ENCODE data around the gene MOGAT1.
A peak's percentile ranks its signal among the peaks of the same experiment; 100 is the strongest.

MOGAT1 gene

DNA sequence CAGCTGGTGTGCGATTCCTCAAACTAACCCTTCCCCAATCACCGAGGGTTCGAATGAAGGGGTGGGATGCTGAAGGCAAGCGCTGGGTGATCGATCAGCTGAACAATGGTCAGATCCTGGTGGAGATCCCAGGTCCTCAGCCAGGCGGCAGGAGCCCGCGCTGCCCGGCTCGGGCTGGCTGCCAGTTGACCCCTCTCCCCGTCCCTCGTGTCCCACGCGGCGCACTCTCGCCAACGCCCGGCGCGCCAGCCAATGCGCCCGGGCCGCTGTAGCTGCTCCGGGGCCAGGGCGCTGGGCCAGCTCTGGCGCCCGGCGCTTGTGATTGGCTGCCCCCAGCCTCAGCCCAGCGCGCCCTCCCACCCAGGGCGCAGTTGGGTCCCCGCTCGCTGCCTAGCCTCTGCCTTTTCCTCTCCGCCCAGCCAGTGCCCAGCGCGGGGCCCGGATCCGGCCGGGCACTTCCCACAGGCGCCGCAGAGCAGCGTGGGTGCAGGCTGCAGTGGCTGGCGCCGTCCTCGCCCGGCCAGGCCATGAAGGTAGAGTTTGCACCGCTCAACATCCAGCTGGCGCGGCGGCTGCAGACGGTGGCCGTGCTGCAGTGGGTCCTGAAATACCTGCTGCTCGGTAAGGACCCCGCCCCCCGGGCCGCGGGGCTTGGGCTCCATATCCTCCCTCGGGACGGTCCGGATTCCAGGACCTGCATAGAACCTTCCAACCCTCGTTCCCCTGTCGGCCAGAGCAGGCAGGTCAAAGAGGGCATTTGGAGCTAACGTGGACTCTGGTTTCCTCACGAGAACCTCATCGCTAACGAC, at the start of gene MOGAT1:
Gene MOGAT1, plus strand, starts transcription at position 400 of the 809 bp plus-strand sequence. Its CDS starts 128 bp downstream, at position 528.
- no peak for DNase-seq (ENCODE audit: low read depth in 1 of 2, low spot score in 1 of 2)

- no peak for DNase-seq (ENCODE audit: low read depth in 1 of 2, low spot score in 1 of 2)
These were observed 49.6 kb upstream of the MOGAT1 start for GRCh38 chr2:222621893-222622292.

GRCh38 chr2:222622910-222623309, 48.5 kb upstream of the MOGAT1 start:
- DNase-seq (ENCODE audit: low read depth in 1 of 2, low spot score in 1 of 2) = no peak

DNA sequence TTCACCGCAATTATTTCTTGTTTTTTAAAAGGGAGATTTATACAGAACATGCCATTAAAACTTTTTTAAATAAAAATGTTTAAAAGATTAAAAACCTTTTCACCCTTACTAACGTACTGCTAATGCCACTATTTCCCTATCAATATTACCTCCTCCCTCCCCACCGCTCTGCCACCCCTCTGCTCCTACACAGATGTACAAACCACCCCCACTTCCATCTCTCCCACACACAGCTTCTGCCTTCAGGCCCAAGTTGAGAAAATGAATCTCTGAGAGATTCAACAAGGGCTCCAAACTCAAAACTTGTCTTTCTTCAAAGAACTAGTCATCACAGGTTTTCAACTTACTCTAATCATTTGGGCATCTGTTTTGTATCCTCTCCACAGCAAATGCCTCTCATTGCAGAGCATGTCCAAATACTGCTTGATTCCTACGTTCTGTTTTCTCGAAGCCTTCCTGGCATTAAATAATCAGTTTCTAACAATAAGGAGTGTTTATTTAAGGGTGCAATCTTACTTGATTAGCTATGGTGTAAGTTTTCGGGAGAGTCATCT, 47.6 kb upstream of the MOGAT1 start:
- no peak for DNase-seq (ENCODE audit: low read depth in 1 of 2, low spot score in 1 of 2)

DNA sequence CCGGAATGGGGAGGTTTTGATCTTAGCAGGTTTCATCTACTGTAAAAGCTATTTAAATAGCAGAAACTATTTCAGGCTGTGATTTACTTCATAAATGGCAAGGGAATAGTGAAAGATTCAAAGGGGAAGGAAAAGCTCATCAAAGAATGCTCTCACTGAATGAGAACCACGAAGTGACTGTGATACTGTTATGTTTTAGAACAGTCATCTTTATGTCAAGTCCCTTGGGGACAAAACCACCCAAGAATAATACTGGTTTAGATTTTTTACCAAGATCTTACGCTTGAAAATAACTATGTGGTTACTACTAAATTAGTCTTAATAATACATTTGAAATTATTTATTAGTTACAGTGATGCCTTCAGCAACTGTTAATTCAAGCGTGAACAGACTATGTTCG, 43.7 kb upstream of the MOGAT1 start:
- no peak for DNase-seq (ENCODE audit: low read depth in 1 of 2, low spot score in 1 of 2)

DNA sequence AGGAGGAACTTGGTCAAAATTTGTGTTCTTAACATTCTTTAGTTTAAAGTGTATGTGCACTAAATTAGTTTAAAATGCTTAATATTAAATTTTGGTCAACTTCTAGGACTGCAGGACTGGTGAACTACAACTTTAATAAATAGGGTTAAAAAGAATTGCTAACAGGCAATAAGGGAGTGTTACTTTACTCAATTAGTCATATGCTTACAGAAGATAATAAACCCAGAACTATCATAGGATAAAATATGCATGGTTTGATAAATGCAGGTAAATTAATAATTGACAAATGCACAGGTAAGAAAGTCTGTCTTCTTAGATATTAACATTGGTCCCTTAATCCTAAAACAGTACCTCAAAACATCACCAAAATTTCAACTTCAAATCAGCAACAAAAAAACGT, 36.2 kb upstream of the MOGAT1 start:
- DNase-seq (ENCODE audit: low read depth in 1 of 2, low spot score in 1 of 2) = no peak

DNA sequence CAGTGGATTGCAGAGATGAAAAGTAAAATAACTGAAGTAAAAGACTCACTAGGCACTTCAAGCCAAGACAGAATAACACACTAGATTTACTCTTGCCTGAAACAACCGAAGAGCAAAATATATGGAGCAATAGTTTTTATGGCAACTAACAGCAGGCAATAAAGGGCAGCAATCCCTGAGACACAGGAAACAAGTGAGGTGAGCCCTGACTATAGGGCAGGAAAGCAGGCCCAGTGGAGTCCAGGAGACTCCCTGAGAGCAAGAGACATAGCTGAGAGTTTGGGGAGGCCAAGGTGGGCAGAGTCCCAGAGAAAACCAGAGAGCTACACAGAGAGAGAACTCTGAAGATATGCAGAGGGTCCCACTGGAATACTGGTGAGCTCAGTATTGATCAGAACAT, 34.4 kb upstream of the MOGAT1 start:
- no peak for DNase-seq (ENCODE audit: low read depth in 1 of 2, low spot score in 1 of 2)

- DNase-seq (ENCODE audit: low read depth in 1 of 2, low spot score in 1 of 2) = no peak
These were observed 30.1 kb upstream of the MOGAT1 start for GRCh38 chr2:222641336-222641735.

- DNase-seq (ENCODE audit: low read depth in 1 of 2, low spot score in 1 of 2) = no peak
These were observed 28.3 kb upstream of the MOGAT1 start for GRCh38 chr2:222643134-222643533.

GRCh38 chr2:222646008-222646407, 25.4 kb upstream of the MOGAT1 start:
- DNase-seq (ENCODE audit: low read depth in 1 of 2, low spot score in 1 of 2) = no peak

DNA sequence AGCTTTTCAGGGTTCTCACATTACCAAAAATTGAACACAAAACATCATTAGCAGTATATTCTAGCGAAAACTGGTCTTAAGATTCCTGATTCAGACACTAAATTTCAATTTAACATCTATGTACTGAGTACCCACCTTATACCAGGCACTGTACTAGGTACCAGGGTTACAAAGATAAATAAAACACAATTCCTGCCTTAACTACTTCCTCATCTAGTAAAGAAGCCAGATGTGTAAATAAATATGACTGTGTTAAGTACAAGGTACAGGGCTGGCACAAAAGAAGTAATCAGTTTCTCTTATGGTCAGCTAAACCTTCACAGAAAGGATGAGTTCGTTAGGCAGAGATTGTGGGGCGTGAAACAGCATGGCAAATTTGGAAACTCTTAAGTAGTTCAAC, 21.7 kb upstream of the MOGAT1 start:
- no peak for DNase-seq (ENCODE audit: low read depth in 1 of 2, low spot score in 1 of 2)

- DNase-seq (ENCODE audit: low read depth in 1 of 2, low spot score in 1 of 2) = no peak
These were observed 19.6 kb upstream of the MOGAT1 start for GRCh38 chr2:222651718-222652418.

DNA sequence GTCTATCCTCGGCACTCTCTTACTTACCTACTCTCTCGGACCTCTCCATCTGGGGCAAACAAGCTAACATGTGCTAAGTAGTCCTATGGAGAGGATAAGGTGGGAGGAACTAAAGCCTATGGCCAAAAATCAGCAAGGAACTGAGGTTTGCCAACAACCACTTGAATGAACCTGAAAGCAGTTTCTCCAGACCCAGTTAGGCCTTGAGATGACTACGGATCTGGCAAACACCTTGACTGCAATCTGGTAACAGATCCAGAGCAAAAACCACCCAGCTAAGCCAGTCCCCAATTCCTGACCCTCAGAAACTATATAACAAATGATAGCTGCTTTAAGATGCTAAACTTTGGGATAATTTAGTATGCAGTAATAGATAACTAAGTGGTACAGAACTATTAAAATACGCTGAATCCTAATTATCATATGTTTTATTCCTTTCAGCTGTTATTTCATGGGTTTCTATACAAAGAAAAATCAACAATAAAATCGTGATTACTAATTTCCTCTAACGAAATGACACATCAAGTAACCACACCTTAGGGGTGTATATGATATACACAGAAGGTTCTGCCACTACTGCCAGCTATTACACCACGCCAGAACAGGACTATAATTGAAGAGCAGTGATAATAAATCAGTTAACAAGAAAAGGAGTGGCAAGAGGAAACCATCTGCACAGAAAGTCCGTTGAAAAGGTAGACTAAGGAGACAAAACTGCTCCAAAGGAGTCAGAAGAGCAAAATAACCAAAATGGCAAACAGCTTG, 18.8 kb upstream of the MOGAT1 start:
- no peak for DNase-seq (ENCODE audit: low read depth in 1 of 2, low spot score in 1 of 2)

DNA sequence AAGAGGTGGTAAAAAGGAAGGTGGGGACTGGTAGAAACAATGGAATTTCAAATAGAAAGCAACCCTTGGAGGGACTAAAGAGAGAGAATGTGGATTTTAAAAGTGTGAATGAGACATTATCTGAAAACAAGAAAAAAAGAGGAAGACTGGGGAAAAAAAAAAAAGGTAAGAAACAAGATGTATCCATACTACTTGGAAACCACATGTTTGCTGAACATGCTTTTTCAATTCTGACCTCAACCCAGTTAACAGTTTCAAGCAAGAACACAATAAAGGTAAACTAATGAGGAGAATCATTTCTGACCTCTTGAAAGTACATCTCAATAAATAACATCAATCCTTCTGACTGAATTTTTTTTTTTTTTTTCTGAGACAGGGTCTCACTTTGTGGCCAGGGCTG, 18.2 kb upstream of the MOGAT1 start:
- DNase-seq (ENCODE audit: low read depth in 1 of 2, low spot score in 1 of 2) = no peak

- peak; percentile 81 to 86 for DNase-seq (ENCODE audit: low read depth in 1 of 2, low spot score in 1 of 2)
These were observed 15.5 kb upstream of the MOGAT1 start, which contains the start of gene FARSB for GRCh38 chr2:222655787-222656525. Gene FARSB, minus strand, starts transcription at chr2:222656092. Its CDS starts 19 bp downstream, at chr2:222656073.

- DNase-seq (ENCODE audit: low read depth in 1 of 2, low spot score in 1 of 2) = no peak
These were observed 14.7 kb upstream of the MOGAT1 start for GRCh38 chr2:222656526-222657446.

DNA sequence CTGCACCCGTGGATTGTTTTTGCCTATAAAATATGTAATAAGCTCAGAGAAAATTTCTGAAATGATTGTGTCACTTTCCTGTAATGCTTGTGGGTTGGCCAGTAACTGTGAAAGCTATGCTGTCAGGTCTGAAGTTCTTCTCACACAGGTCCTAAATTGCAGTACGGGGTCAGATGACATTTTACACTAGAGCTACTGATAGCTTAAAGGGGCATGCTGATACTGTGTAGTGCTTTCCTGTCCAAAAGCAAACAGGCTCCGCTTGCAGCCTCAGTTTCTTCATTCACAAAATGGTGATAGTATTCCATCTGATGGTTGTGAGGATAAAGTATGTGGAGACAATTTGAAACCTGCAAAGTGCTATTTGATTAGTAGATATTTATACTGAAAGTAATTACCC, 8.0 kb upstream of the MOGAT1 start:
- DNase-seq (ENCODE audit: low read depth in 1 of 2, low spot score in 1 of 2) = no peak

GRCh38 chr2:222668494-222669154, 2.8 kb upstream of the MOGAT1 start:
- DNase-seq (ENCODE audit: low read depth in 1 of 2, low spot score in 1 of 2) = no peak

- DNase-seq (ENCODE audit: low read depth in 1 of 2, low spot score in 1 of 2) = no peak
These were observed 2.1 kb upstream of the MOGAT1 start for GRCh38 chr2:222669353-222669752.
